Germinal center (tissue), 1 donor: Measurements from ENCODE around the gene MRPS12.
"Not testable (repeated sequence)": the region's sequence is repeated elsewhere in the genome, so short reads cannot be mapped to it uniquely, and the experiment has no call there.

Experiments used
- DNase-seq: peaks from one replicate; pipeline ENCODE4 v3.0.0; 2012; ENCODE audit warnings: mixed read lengths, low spot score

Gene MRPS12

DNA sequence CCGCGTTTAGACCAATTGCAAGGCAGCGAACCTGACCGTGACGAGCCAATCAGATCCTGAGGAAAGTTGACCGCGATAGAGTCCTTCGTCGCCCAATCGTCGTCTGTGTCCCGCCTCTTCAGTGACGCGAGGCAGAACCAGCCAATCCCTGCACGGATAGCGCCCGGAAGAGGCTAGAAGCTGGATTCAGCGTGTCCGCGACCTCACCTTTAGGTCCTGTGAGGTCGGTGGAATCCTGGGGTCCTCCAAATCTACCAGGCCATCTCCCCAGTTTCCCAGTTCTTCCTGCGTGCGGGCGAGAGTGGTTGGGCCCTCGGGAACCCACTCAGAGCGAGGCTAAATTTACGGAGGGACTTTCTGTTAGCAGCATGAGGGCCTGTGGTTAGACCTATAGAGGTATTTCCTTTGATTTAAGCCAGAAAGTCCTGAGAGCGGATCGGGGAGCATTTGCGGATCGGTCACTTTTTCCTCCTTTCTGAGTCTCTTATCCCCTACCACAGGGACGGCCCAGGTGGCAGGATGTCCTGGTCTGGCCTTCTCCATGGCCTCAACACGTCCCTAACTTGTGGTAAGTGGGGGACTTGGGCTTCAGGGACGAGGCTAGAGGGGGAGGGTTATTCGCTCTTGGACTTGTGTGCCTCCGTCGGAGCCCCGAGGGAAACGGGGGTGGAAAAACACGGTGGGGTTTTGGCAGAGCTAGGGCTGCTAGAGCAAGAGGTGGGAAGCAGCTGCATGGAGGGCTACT is at the start of gene MRPS12:
TSS of gene MRPS12 (plus strand) at position 169 of the 745 bp plus-strand sequence. CDS start at position 520, 351 bp downstream.
- peak; percentile 99 for DNase-seq

DNA sequence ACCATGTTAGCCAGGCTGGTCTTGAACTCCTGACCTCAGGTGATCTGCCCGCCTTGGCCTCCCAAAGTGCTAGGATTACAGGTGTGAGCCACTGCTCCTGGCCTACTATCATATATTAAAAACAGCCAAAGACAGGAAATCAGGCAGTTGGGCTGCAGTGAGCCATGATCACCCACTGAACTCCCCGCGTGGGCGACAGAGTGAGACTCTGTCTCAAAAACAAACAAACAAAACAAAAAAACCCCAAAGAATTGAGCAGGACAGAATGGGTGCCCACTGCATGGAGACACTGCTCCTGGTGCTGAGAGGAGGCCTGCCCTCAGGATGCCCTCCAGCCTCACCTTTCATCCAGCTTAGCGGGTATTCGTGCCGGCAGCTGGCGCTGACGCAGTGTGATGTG is 47.5 kb upstream of the MRPS12 start:
- no peak for DNase-seq

DNA sequence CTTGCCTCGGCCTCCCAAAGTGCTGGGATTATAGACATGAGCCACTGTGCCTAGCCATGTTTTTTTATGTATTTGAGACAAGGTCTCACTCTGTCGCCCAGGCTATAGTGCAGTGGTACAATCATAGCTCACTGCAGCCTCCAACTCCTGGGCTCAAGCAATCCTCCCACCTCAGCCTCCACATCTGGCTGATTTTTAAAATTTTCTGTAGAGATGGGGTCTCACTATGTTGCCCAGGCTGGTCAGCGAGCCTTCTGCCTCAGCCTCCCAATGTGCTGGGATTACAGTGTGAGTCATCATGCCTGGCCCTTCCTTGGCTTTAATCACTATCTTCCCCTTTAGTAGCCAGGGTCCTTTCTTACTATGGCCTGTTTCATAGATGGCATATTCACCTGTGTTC is 46.1 kb upstream of the MRPS12 start:
- not testable (repeated sequence) for DNase-seq

DNA sequence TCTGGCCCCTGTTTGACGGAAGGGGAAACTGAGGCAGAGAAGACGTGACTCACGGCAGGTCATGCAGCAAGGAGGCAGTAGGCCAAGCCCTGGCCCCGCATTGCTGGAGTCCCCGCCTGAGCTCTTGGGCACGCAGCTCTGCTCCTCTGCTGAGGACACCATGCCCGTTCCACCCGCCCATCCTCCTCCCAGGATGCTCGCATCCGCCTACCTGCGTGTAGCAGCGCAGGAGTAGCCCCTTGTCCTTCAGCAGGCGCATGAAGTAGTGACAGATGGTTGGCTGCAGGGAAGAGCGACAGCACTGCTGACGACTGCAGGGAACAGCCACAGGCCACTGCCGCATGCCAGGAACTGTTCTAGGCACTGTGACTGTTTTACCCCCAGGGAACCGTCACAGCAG is 41.9 kb upstream of the MRPS12 start:
- no peak for DNase-seq

DNA sequence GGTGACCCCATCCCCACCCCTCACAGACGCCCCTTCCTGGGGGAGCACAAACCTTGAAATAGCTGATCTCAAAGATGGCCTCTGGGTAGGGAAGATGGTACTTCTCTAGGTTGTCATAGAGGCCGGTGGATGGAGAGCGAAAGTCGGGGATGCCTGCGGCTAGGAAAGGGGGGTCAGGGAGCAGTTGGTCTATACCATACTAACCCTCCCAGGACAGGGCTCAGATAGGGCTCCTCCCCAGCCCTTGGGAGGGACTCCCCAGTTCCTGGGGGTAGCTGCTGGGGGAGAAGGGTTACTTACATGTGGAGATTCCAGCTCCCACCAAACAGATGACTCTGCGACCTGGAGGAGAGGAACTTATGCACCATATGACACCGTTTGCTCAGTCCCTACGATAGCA is 40.9 kb upstream of the MRPS12 start:
- DNase-seq = no peak

DNA sequence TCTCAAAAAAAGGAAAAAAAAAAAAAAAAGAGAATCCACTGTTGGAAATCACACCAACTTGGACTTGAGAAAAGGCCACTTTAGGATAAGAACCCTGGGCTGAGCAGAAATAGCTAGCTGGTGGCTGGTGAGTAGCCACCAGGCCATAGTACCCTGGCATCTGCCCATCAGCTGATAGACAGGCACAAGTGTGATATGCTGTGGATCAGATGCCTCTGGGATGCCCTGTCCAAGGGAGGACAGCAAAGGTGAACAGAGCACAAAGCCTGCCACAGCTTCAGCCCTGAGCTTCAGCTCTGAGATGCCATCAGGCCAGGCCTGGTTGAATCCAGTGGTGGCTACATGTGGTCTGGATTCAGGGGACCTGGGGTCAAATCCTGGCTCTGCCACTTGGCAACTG is 40.1 kb upstream of the MRPS12 start:
- no peak for DNase-seq

DNA sequence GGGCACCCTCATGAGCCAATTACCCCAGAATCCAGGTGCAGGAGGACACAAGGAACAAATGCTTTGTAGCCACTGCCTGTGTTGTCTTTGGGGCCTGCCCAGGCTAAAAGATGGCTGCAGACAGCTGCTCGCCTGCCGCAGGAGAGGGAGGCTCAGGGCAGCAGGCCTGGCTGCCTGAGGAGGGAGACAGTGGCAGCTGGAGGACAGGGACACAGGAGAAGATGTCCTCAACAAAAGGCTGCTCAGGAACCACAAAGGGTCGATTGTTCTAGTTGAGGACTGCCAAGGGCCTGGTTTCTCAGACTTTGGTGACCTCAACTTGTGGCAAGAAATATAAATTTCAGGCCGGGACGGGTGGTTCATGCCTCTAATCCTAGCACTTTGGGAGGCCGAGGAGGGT is 39.0 kb upstream of the MRPS12 start:
- DNase-seq = no peak

DNA sequence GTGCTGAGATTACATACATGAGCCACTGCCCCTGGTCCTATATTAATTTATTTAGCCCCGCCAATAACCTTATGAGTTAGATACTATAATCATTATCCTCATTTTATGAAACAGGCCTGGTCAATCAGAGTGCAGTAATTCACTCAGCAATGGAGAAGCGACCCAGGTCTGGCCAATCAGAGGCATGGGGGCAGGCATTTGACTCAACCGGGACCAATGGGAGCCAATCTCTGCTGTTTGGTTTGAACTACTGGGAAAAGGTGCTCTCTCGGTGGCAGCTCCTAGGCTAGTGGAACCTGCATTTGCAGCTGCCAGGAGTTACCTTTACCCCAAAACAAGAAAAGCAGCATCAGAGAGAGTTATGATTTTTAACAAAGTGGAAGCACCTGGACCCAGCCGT is 37.9 kb upstream of the MRPS12 start:
- DNase-seq = no peak

DNA sequence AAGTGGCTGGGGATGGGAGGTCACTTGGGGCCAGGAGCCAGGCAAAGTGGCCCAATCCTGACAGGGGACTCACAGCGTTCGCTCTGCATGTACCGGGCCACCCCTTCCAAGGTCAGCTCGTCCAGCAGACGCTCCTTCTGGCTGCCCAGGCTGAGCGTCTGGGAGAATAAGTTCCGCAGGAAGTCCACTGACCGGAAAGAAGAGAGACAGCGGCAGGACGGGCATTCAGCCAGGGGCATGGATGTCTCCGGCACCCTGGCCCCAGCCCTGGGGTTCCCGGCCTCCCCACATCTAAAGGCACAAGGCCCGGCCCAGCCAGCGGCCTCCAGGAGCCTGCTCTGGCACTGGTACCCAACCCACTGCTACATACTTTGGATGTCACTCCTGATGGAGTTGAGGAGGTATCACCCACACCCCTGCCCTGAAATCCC is 37.4 kb upstream of the MRPS12 start:
- DNase-seq = no peak

DNA sequence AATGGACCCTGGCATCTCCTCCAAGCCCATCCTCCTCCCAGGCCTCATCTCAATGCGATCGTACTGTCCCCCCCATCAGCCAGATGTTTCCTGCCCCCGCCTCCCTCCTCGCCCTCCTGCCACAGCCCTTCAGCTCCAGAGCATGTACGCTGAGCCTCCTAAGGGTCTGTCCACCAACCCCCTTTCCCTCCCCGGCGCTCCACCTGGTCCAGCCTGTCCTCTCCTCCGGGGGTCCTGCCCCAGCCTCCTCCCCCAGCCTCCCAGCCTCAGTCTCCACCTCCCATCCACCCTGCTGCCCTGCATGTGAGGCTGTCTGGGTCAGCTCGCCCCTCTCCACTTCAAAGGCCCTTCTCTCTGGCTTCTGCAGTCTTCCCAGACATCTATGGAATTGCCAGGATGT is 35.8 kb upstream of the MRPS12 start:
- DNase-seq = no peak

DNA sequence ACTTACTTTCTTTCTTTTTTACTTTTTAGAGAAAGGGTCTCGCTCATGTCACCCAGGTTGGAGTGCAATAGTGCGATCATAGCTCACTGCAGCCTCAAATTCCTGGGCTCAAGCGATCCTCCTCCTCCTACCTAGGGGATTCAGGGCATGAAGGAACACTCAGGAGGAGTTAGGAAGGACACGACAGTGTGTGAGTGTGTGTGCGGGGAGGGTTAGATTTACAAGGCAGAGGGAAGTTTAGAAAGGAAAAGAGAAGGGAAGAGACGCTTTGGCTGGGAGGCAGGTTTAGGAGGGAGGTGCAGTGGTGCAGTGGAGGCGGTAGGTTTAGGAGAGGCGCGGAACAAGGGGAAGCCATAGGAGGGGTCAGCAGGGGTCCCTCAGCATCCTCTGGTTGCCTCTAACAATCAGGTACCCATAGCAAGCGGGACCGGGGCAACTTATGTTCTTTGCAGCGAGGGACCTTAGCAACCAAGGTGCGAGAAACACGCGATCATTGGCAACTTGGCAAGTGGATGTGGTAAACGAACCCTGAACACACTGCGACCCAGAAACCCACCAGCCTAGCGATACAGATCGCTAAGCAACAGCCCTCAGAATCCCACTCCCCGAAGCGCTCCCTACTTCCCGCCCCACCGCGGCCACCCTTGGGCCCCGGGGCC is 31.8 kb upstream of the MRPS12 start:
- DNase-seq = no peak

DNA sequence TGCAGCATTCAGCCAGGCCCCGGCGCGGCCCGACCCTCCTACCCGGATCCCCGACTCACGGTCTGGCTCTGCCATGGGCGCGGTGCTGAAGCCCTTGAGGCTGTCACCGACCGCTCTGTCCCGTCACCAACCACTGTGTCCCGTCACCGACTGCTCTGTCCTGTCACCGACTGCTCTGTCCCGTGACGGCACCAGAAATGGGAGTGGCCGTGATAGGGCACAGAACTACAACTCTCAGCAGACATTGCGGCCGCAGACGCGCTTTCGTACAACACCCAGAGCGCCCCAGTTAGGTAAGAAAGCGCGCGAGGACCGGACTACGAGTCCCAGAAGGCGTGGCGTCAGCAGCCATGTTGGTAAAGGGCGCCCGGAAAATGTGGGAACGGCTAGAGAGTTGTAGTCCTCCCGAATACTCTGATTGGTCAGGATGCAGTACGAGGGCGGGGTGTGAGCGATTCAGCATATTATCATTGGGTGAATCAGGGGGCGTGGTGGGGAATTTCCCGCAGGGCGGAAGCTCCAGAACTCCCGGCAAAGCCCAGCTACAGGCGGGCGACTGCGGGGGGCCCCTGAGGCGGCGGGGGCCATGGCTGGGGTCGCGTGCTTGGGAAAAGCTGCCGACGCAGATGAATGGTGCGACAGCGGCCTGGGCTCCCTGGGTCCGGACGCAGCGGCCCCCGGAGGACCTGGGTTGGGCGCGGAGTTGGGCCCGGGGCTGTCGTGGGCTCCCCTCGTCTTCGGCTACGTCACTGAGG is 31.1 kb upstream of the MRPS12 start, which contains the start of the genes NFKBIB and SIRT2:
TSS of gene NFKBIB (plus strand) at position 523 of the 755 bp plus-strand sequence. CDS start at position 587, 64 bp downstream.
TSS of gene SIRT2 (minus strand) at position 172 of the 755 bp plus-strand sequence. CDS start at position 75, 97 bp downstream.
- peak; percentile 98 for DNase-seq

DNA sequence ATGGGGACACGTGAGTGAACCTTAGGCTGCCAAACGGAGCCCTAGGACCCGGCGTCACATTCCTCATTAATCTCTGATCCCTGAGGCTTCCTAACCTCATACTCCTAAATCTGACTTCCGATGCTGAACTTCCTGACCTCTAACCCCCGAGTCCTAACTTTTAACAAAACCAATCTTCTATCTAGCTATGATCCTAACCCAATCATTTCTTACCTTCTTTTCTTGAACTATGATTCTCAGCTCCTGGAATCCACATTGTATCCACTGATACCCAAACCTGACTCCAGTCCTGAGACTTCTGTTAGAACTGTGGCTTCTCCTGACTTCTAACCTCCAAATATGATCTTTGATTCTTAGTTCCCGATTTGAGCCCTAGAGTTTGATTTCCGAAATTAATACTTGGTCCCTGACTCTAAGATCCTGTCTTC is 30.5 kb upstream of the MRPS12 start:
- DNase-seq = no peak

DNA sequence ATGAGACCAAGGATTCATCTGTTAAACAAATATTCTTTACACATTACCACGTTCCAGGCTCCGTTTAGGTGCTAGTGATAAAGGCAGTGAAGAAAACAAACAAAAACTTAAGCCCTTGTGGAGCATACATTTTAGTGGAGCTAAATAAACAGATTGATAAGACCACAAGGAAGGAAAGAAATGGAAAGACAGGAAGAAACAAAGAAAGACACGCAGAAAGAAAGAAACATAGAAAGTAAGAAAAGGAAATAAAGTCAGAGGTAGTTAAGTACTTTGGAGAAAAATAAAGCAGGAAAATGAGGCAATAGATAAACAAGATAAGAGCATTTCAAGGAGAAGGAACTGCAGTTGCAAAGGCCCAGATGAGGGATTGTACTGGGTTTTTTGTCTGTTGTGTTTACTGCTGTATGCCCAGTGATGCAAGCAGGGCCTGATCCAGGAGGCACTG is 30.0 kb upstream of the MRPS12 start:
- no peak for DNase-seq

DNA sequence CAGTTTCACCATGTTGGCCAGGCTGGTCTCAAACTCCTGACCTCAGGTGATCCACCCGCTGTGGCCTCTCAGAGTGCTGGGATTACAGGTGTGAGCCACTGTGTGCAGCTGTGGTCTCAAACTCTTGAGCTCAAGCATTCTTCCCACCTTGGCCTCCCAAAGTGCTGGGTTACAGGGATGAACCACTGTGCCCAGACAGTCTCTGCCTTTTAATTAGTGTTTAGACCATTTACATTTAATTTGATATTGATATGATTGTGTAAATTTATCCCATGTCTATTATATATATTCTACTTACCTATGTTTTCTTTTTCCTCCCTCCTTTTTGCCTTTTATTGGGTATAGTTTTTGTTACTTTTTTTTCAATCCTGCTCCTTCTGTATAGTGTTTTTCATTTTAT is 29.1 kb upstream of the MRPS12 start:
- no peak for DNase-seq

DNA sequence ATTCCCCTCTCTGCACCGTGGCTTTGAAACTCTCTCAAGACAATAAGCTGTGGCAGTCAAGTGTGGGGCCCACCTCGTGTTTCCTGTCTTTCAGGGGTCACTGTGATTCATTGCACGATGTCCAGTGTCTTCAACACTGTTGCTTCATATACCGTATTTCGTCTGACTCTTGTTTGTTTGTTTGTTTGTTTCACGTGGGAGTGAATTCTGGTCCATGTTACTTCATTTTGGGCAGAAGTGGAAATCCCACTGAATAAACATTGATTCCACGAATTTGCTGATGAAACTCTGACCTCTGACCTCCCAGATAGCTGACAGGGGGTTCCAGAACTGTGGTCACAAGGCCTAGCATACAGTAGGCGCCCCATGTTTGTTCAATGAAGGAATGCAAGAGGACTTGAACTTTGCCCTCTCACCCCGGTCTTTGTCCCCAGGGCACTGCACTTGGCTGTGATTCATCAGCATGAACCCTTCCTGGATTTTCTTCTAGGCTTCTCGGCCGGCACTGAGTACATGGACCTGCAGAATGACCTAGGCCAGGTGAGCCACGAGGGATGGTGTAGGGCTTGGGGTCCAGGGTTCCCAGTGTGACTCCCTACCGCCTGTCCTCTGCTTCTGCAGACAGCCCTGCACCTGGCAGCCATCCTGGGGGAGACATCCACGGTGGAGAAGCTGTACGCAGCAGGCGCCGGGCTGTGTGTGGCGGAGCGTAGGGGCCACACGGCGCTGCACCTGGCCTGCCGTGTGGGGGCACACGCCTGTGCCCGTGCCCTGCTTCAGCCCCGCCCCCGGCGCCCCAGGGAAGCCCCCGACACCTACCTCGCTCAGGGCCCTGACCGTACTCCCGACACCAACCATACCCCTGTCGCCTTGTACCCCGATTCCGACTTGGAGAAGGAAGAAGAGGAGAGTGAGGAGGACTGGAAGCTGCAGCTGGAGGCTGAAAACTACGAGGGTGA is 25.9 kb upstream of the MRPS12 start:
- no peak for DNase-seq

DNA sequence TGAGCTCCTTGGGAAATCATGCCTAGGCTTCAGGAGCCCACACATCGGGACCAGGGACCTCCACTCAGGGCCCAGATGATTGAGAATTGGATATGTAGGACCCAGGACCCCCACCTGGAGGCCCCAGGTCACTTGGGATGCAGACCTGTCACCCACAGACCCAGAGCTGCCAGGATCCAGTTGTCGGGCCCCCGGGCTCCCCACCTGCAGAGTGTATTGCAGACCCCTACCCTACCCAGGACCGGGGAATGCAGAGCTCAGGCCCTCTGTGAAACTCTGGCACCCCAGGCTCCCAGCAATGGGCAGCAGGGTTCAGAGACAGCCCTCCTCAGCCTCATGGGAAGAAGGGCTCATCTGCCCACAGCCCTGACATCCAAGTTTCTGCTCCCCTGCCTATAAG is 25.1 kb upstream of the MRPS12 start:
- DNase-seq = no peak

DNA sequence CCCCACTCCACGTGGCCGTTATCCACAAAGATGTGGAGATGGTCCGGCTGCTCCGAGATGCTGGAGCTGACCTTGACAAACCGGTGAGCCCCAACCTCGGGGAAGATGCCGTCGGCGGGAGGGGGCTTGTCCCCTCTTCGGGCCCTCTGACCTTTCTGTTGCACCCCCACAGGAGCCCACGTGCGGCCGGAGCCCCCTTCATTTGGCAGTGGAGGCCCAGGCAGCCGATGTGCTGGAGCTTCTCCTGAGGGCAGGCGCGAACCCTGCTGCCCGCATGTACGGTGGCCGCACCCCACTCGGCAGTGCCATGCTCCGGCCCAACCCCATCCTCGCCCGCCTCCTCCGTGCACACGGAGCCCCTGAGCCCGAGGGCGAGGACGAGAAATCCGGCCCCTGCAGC is 23.5 kb upstream of the MRPS12 start:
- DNase-seq = no peak

DNA sequence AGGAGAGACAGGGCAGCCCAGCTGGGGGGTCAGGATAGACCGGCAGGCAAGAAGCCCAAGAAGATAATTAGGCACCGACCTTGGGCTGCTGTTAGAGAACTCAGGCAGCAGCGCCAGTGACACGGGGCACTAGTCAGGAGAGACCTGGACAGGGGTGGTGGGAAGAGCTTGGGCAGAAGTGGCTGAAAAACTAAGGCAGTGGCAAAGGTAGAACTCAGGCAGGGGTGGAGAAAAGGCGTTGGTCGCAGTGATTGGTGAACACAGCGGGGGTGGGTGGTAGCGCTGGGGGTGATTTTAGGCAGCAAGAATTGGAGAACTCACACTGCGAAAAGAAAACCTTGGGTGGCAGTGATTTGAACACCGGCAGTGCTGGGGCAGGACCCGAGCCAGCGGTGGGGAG is 23.1 kb upstream of the MRPS12 start:
- DNase-seq = no peak

DNA sequence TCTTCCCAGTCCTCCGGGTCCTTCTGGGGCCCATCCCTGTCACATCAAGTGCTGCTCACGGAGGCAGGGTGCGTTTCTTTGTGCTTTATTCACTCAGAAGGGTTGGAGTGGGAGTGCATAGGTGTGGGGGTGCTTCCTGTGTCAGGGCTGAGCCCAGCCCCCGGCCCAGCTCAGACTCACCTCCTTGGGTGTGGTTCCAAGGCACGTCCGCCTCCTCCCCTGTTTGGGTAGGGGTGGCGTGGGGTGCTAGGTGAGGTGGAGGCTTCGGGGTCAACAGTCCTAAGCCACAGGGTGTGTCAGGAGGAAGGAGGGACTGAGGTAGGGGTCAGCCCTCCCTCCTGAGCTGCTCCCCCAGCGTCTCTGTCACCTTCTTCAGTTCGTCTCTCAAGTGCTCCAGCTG is 21.8 kb upstream of the MRPS12 start:
- DNase-seq = no peak

DNA sequence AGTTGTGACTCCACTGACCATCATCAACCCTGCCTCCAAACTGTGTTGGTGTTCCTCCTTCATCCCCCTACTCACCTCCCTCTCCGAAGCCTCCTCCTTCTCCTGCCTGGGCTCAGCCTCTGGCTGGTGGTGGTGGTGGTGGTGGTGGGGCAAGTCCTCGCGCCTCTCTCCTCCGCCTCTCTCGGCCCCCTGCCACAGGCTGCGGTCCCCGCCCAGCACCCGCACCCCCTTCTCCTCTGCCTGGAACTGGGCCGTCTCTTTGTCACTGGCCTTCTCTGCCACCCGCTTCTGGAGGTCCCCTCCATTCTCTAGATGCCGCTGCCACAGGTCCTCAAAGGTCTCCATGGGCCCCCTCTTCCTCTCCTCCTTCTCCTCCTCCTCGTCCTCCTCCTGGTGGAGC is 20.3 kb upstream of the MRPS12 start:
- no peak for DNase-seq
